Pancreas (tissue), 10 donors: ENCODE data around the gene CASKIN2. TPM values are rescaled to one million over a fixed set of nuclear protein-coding genes. Genes with fewer than 3 reads are reported as not detected.

Experiments
- ATAC-seq, 4 donors: fragments of 200-7000 bp; cut with Tn5 transposase; one replicate each; pipeline versions ENCODE4 v1.8.0 to v1.9.1; 2020; ENCODE audit warnings: mild to moderate bottlenecking in 4 of 4, moderate library complexity in 4 of 4
- DNase-seq, 6 donors: peaks; one replicate each; pipeline ENCODE4 v3.0.0-alpha.2; 2020
- FAIRE-seq: peaks from 2 replicates; lab custom pipeline; 2012; peaks lifted over from hg19 to GRCh38; lab: Jason Lieb, UNC
- H3K27ac ChIP-seq, 4 donors: fragments of 200-600 bp; sonication (generic); 1 replicate in 3 of 4; 2 replicates in 1 of 4; pipeline versions ENCODE4 v1.5.0 to v1.8.0; 2020
- H3K27me3 ChIP-seq, 4 donors: fragments of 200-600 bp; one replicate each; pipeline ENCODE4 v1.8.0; 2021
- H3K36me3 ChIP-seq, 3 donors: fragments of 200-600 bp; sonication (generic) in 1 of 3; one replicate each; pipeline versions ENCODE4 v1.5.0 to v1.8.0; 2020 to 2021
- H3K4me1 ChIP-seq, 3 donors: fragments of 200-600 bp; one replicate each; pipeline ENCODE4 v1.8.0; 2021
- H3K4me3 ChIP-seq, 4 donors: fragments of 200-600 bp; sonication (generic) in 2 of 4; one replicate each; pipeline versions ENCODE4 v1.5.0 to v1.8.0; 2020 to 2021
- H3K9me3 ChIP-seq, 4 donors: fragments of 200-600 bp; one replicate each; pipeline ENCODE4 v1.8.0; 2021
- CTCF ChIP-seq, 4 donors: fragments of 200-600 bp; sonication (generic) in 3 of 4; IDR thresholded peaks; one replicate each; pipeline versions ENCODE4 v1.5.0 to v1.8.0; 2021; ENCODE audit warnings: antibody characterized with exemption in 4 of 4
- WGBS, 2 donors: extraction: QIAGEN DNeasy Blood & Tissue Kit; methylation state at CpG; one replicate each; pipeline ENCODE4 v1.1.7; 2013; 5-methylcytosine and 5-hydroxymethylcytosine counted together
- intact Hi-C, 3 donors: fragments of 100-400 bp; cut with DNase I; formaldehyde crosslinking; loops; one replicate each; pipeline versions ENCODE4 v1.11.1 to v1.14.2; 2022
- polyA plus RNA-seq, 2 donors: library from polyadenylated mRNA; stranded (reverse); fragments of 200-250 nt; gene quantifications; one replicate each; pipeline ENCODE4 v1.2.3, GENCODE V29; 2013
- total RNA-seq, 6 donors: library from RNA; stranded (reverse); fragmentation: NEBNext Ultra II Directional in 4 of 6; extraction: Animal tissue kit (Norgen Biotek cat#: 25700) in 4 of 6; gene quantifications; one replicate each; pipeline versions ENCODE4 v1.2.1 to v1.2.4, GENCODE V29; 2021 to 2023
- donor health status: healthy with polysubstance abuse.
- donor health status: DM: no; HTN: no; CAD: no; lungs with moderate emphysema.
- donor health status: DM: no; HTN: no; CAD: no.
- donor health status: control.
- donor health status: control.
- donor health status: Bipolar disorder and iron deficiency.
- donor health status: DM: yes; HTN: yes; CAD: no.
- donor health status: DM: no; HTN: no; CAD: no.
- donor health status: DM: no; HTN: no; CAD: no.
- donor health status: DM: yes; HTN: yes; CAD: no.

The CASKIN2 gene
- total RNA-seq (10 to 100 TPM; 12.2 to 20.7 (median 13.2) TPM), polyA plus RNA-seq (10 to 100 TPM; 12.1 to 14.7 TPM)

GRCh38 chr17:75515496-75516254, at the start of gene CASKIN2:
Gene CASKIN2 (minus strand): TSS chr17:75515537. CDS start chr17:75513804, 1,733 bp downstream.
- FAIRE-seq (no peak), DNase-seq (peak; percentile 96 to 99 (median 98)), ATAC-seq (peak; percentile 85 to 90 (median 86))
- 0 to 1% methylated on average over 59 to 78 of the region's 78 CpGs for WGBS, 2 donors
- Histone ChIP-seq H3K4me1 (peaks cover 11 to 34% (median 19%) of the 10 kb centered on the region in 3 donors), H3K4me3 (peak within 1 kb of the TSS; percentile 67 to 98 (median 90)), H3K27ac (peak within 1 kb of the TSS; percentile 57 to 75 (median 66)), H3K36me3 (no peaks in the 10 kb centered on the region), H3K9me3 (no peaks in the 10 kb centered on the region), H3K27me3 (no peaks in the 10 kb centered on the region)
- TF ChIP-seq CTCF (IDR thresholded peaks at IDR 0.05), result peak; percentile 86 to 95 (median 90)
- intact Hi-C loops, result no loop called here

- ATAC-seq, result no peak
- peaks cover 0 to 68% (median 34%) of the 10 kb centered on the region in 3 donors for H3K36me3 ChIP-seq
- no peak for DNase-seq
Observed at GRCh38 chr17:75565066-75565465, 49.7 kb upstream of the CASKIN2 start.

GRCh38 chr17:75564195-75564594, 48.9 kb upstream of the CASKIN2 start:
- no peak for TF ChIP-seq CTCF (IDR thresholded peaks at IDR 0.05)
- peaks cover 8 to 12% (median 10%) of the 10 kb centered on the region in 3 donors for H3K4me1 ChIP-seq
- peaks cover 0 to 62% (median 34%) of the 10 kb centered on the region in 3 donors for H3K36me3 ChIP-seq
- H3K27ac ChIP-seq, result no peak overlapping the region
- H3K27me3 ChIP-seq, result no peaks in the 10 kb centered on the region
- H3K9me3 ChIP-seq, result no peaks in the 10 kb centered on the region
- DNase-seq (no peak), ATAC-seq (no peak), FAIRE-seq (no peak)
- WGBS, 2 donors, result 93 to 94% methylated on average over 11 of the region's 11 CpGs
- H3K4me3 ChIP-seq, result no peak overlapping the region
- intact Hi-C loops, result no loop called here

More at GRCh38 chr17:75565066-75565465, 49.7 kb upstream of the CASKIN2 start:
- Histone ChIP-seq H3K9me3 (no peaks in the 10 kb centered on the region), H3K27me3 (no peaks in the 10 kb centered on the region), H3K4me3 (no peak overlapping the region), H3K27ac (no peak overlapping the region), H3K4me1 (peaks cover under 1 to 3% (median 1%) of the 10 kb centered on the region in 3 donors)
- intact Hi-C loops, result no loop called here
- WGBS, 2 donors, result 90 to 93% methylated on average over 7 of the region's 7 CpGs
- no peak for FAIRE-seq
- no peak for TF ChIP-seq CTCF (IDR thresholded peaks at IDR 0.05)

- Histone ChIP-seq H3K36me3 (peaks cover 0 to 52% (median 26%) of the 10 kb centered on the region in 3 donors), H3K4me1 (peaks cover 16 to 20% (median 18%) of the 10 kb centered on the region in 3 donors), H3K27me3 (no peaks in the 10 kb centered on the region), H3K4me3 (no peak overlapping the region), H3K9me3 (no peaks in the 10 kb centered on the region), H3K27ac (no peak overlapping the region)
- intact Hi-C loops, result no loop called here
- no peak for FAIRE-seq
- no peak for TF ChIP-seq CTCF (IDR thresholded peaks at IDR 0.05)
- peak in 1 of 6 donors; percentile 66 for DNase-seq
- 89 to 92% methylated on average over 27 to 28 of the region's 28 CpGs for WGBS, 2 donors
- no peak for ATAC-seq
Observed at GRCh38 chr17:75563063-75563758, 47.9 kb upstream of the CASKIN2 start.
